ENCODE data around the gene ATP5MG. TPM values are rescaled to one million over a fixed set of nuclear protein-coding genes. Genes with fewer than 3 reads are reported as not detected.

The ATP5MG gene
- total and polyA plus RNA-seq, 10 donors, result 34.5 to 258 (median 146) TPM

- no peak overlapping the region for H3K4me3 ChIP-seq
- intact Hi-C loops (cut with DNase I; ENCODE audit: low total_unique reads), result no loop called here
- no peak for TF ChIP-seq POLR2A (IDR thresholded peaks at IDR 0.05)
- no peak for TF ChIP-seq POLR2AphosphoS5 (IDR thresholded peaks at IDR 0.05)
- no peak for TF ChIP-seq CTCF (IDR thresholded peaks at IDR 0.05 in 8 of 11, conservative IDR thresholded peaks at IDR 0.05 in 3 of 11)
- peaks cover 0 to 17% (median 0%) of the 10 kb centered on the region in 6 donors for H3K36me3 ChIP-seq
- DNase-seq, result no peak
- H3K27me3 ChIP-seq (replicated peaks in 1 of 7), result no peaks in the 10 kb centered on the region
- no peaks in the 10 kb centered on the region for H3K9me3 ChIP-seq
- H3K4me1 ChIP-seq, result peaks cover 42 to 100% (median 94%) of the 10 kb centered on the region in 6 donors
- WGBS, 5 donors, result 65 to 78% (median 71%) methylated on average over 2 of the region's 2 CpGs
- no peak overlapping the region for H3K27ac ChIP-seq
Measured at GRCh38 chr11:118443590-118444218, 42.3 kb downstream of the ATP5MG start.

GRCh38 chr11:118447423-118447822 lies 46.0 kb downstream of the ATP5MG start:
- no peaks in the 10 kb centered on the region for H3K9me3 ChIP-seq
- DNase-seq, result no peak
- peaks cover 9 to 99% (median 69%) of the 10 kb centered on the region in 6 donors for H3K4me1 ChIP-seq
- no peak for TF ChIP-seq CTCF (IDR thresholded peaks at IDR 0.05 in 8 of 11, conservative IDR thresholded peaks at IDR 0.05 in 3 of 11)
- TF ChIP-seq POLR2A (IDR thresholded peaks at IDR 0.05), result no peak
- no peak for TF ChIP-seq POLR2AphosphoS5 (IDR thresholded peaks at IDR 0.05)
- peaks cover 0 to 32% (median 2%) of the 10 kb centered on the region in 6 donors for H3K36me3 ChIP-seq
- no peak overlapping the region for H3K27ac ChIP-seq
- intact Hi-C loops (cut with DNase I; ENCODE audit: low total_unique reads), result no loop called here
- 91 to 98% (median 93%) methylated on average over 4 of the region's 4 CpGs for WGBS, 5 donors
- H3K27me3 ChIP-seq (replicated peaks in 1 of 7), result no peaks in the 10 kb centered on the region
- no peak overlapping the region for H3K4me3 ChIP-seq

- intact Hi-C loops (cut with DNase I; ENCODE audit: low total_unique reads), result no loop called here
Measured at GRCh38 chr11:118448294-118448693, 46.9 kb downstream of the ATP5MG start.

More at GRCh38 chr11:118448294-118448693, 46.9 kb downstream of the ATP5MG start:
- Histone ChIP-seq H3K4me3 (no peak overlapping the region), H3K4me1 (peaks cover under 1 to 92% (median 60%) of the 10 kb centered on the region in 6 donors), H3K9me3 (no peaks in the 10 kb centered on the region), H3K27me3 (replicated peaks in 1 of 7) (no peaks in the 10 kb centered on the region), H3K27ac (no peak overlapping the region), H3K36me3 (peaks cover 0 to 36% (median 2%) of the 10 kb centered on the region in 6 donors)
- DNase-seq, result no peak
- TF ChIP-seq POLR2A (IDR thresholded peaks at IDR 0.05), result no peak
- TF ChIP-seq POLR2AphosphoS5 (IDR thresholded peaks at IDR 0.05), result no peak
- no peak for TF ChIP-seq CTCF (IDR thresholded peaks at IDR 0.05 in 8 of 11, conservative IDR thresholded peaks at IDR 0.05 in 3 of 11)
